ENCODE results near the gene FSD1L. TPM values are rescaled to one million over a fixed set of nuclear protein-coding genes. Genes with fewer than 3 reads are reported as not detected.
A peak's percentile ranks its signal among the peaks of the same experiment; 100 is the strongest.

Gene FSD1L
- total RNA-seq, 2 donors from 2014 or later: 0.66 to 6.0 TPM

GRCh38 chr9:105500108-105500766 is 52.4 kb downstream of the FSD1L start:
- no peaks in the 10 kb centered on the region for H3K4me1 ChIP-seq
- ATAC-seq: peak; percentile 89

DNA sequence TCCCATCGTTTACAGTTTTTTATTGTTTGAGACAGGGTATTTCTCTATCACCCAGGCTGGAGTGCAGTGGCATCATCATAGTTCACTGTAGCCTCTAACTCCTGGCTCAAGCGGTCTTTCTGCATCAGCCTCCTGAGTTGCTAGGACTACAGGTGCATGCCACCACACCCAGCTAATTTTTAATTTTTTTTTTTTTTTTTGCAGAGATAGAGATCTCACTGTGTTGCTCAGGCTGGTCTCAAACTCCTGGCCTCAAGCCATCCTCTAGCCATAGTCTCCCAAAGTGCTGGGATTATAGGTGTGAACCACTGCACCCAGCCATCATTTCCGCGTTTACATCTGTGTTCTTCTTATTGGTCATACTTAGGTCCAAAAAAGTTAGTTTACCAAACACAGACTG is 53.6 kb downstream of the FSD1L start:
- Histone ChIP-seq H3K4me3 (no peak overlapping the region), H3K27ac (no peak overlapping the region), H3K9me3 (no peaks in the 10 kb centered on the region), H3K27me3 (no peaks in the 10 kb centered on the region), H3K4me1 (peaks cover 2% of the 10 kb centered on the region), H3K36me3 (replicated peaks in 1 of 2; ENCODE audit: insufficient read depth in 1 of 2, low read depth in 2 of 2) (no peaks in the 10 kb centered on the region)
- DNase-seq: no peak
- WGBS, 2 donors: 92 to 95% methylated on average over 4 of the region's 4 CpGs
- intact Hi-C loops (cut with DNase I): no loop called here
- ATAC-seq: no peak
- no peak for TF ChIP-seq POLR2A (IDR thresholded peaks at IDR 0.05)
- TF ChIP-seq, protein P1, sequence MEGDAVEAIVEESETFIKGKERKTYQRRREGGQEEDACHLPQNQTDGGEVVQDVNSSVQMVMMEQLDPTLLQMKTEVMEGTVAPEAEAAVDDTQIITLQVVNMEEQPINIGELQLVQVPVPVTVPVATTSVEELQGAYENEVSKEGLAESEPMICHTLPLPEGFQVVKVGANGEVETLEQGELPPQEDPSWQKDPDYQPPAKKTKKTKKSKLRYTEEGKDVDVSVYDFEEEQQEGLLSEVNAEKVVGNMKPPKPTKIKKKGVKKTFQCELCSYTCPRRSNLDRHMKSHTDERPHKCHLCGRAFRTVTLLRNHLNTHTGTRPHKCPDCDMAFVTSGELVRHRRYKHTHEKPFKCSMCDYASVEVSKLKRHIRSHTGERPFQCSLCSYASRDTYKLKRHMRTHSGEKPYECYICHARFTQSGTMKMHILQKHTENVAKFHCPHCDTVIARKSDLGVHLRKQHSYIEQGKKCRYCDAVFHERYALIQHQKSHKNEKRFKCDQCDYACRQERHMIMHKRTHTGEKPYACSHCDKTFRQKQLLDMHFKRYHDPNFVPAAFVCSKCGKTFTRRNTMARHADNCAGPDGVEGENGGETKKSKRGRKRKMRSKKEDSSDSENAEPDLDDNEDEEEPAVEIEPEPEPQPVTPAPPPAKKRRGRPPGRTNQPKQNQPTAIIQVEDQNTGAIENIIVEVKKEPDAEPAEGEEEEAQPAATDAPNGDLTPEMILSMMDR (IDR thresholded peaks at IDR 0.05): no peak

More at GRCh38 chr9:105500108-105500766, 52.4 kb downstream of the FSD1L start:
- no peak for DNase-seq
- 44 to 62% methylated on average over 2 of the region's 2 CpGs for WGBS, 2 donors
- Histone ChIP-seq H3K27ac (peak overlapping the region in 2 of 4 donors; percentile 69 to 75), H3K4me3 (no peak overlapping the region), H3K36me3 (replicated peaks in 1 of 2; ENCODE audit: insufficient read depth in 1 of 2, low read depth in 2 of 2) (no peaks in the 10 kb centered on the region), H3K9me3 (no peaks in the 10 kb centered on the region), H3K27me3 (no peaks in the 10 kb centered on the region)
- TF ChIP-seq, protein P1 (IDR thresholded peaks at IDR 0.05): no peak
- TF ChIP-seq POLR2A (IDR thresholded peaks at IDR 0.05): peak in 2 of 3 donors; percentile 27 to 51
- intact Hi-C loops (cut with DNase I): no loop called here

- intact Hi-C loops (cut with DNase I): no loop called here
- no peak for TF ChIP-seq POLR2A (IDR thresholded peaks at IDR 0.05)
- TF ChIP-seq, protein P1 (IDR thresholded peaks at IDR 0.05): no peak
- 73 to 78% methylated on average over 2 of the region's 2 CpGs for WGBS, 2 donors
- Histone ChIP-seq H3K27ac (no peak overlapping the region), H3K4me1 (peaks cover 9% of the 10 kb centered on the region), H3K36me3 (replicated peaks in 1 of 2; ENCODE audit: insufficient read depth in 1 of 2, low read depth in 2 of 2) (no peaks in the 10 kb centered on the region), H3K9me3 (no peaks in the 10 kb centered on the region), H3K27me3 (no peaks in the 10 kb centered on the region), H3K4me3 (no peak overlapping the region)
- ATAC-seq: no peak
- DNase-seq: no peak
These were observed 54.4 kb downstream of the FSD1L start for GRCh38 chr9:105502276-105502675.

GRCh38 chr9:105503881-105504280 is 56.0 kb downstream of the FSD1L start:
- TF ChIP-seq, protein P1 (IDR thresholded peaks at IDR 0.05): no peak
- TF ChIP-seq POLR2A (IDR thresholded peaks at IDR 0.05): no peak
- intact Hi-C loops (cut with DNase I): no loop called here
- H3K27me3 ChIP-seq: no peaks in the 10 kb centered on the region
- H3K4me3 ChIP-seq: no peak overlapping the region
- H3K9me3 ChIP-seq: no peaks in the 10 kb centered on the region
- ATAC-seq (no peak), DNase-seq (no peak)
- H3K27ac ChIP-seq: no peak overlapping the region
- no peaks in the 10 kb centered on the region for H3K36me3 ChIP-seq (replicated peaks in 1 of 2; ENCODE audit: insufficient read depth in 1 of 2, low read depth in 2 of 2)
- peaks cover 11% of the 10 kb centered on the region for H3K4me1 ChIP-seq
